Upper lobe of right lung (tissue), 1 donor: ENCODE measurements around the gene MKRN1. TPM values are rescaled to one million over a fixed set of nuclear protein-coding genes. Genes with fewer than 3 reads are reported as not detected.
"Not testable (repeated sequence)": the region's sequence is repeated elsewhere in the genome, so short reads cannot be mapped to it uniquely, and the experiment has no call there.

Experiments
- ATAC-seq: fragments of 200-7000 bp; cut with Tn5 transposase; one replicate; pipeline ENCODE4 v1.9.1; 2020; ENCODE audit warnings: mild to moderate bottlenecking, moderate library complexity
- DNase-seq: peaks from one replicate; pipeline ENCODE4 v3.0.0-alpha.2; 2020
- H3K27ac ChIP-seq: fragments of 200-600 bp; one replicate; pipeline ENCODE4 v1.8.0; 2022
- H3K27me3 ChIP-seq: fragments of 200-600 bp; one replicate; pipeline ENCODE4 v1.8.0; 2022; ENCODE audit warnings: mild to moderate bottlenecking
- H3K36me3 ChIP-seq: fragments of 200-600 bp; one replicate; pipeline ENCODE4 v1.8.0; 2022
- H3K4me1 ChIP-seq: fragments of 200-600 bp; one replicate; pipeline ENCODE4 v1.8.0; 2022
- H3K4me3 ChIP-seq: fragments of 200-600 bp; one replicate; pipeline ENCODE4 v1.8.0; 2022; ENCODE audit warnings: mild to moderate bottlenecking
- H3K9me3 ChIP-seq: fragments of 200-600 bp; one replicate; pipeline ENCODE4 v1.8.0; 2022
- CTCF ChIP-seq: fragments of 200-600 bp; IDR thresholded peaks from one replicate; pipeline ENCODE4 v1.8.0; 2022; ENCODE audit warnings: antibody characterized with exemption
- intact Hi-C: fragments of 100-400 bp; cut with DNase I; formaldehyde crosslinking; loops from one replicate; pipeline ENCODE4 v1.11.0; 2022
- total RNA-seq: library from RNA; stranded (reverse); fragmentation: NEBNext Ultra II Directional; extraction: Animal tissue kit (Norgen Biotek cat#: 25700); gene quantifications from one replicate; pipeline ENCODE4 v1.2.1, GENCODE V29; 2021
- donor health status: DM: no; HTN: yes; CAD: no; lungs with severe emphysema.

The MKRN1 gene
- total RNA-seq, 1 donor from 2014 or later = 84.4 TPM

- TF ChIP-seq CTCF = no peak
- DNase-seq (no peak), ATAC-seq (peak; percentile 61)
- H3K36me3 ChIP-seq = no peaks in the 10 kb centered on the region
- no peak overlapping the region for H3K27ac ChIP-seq
- no peak overlapping the region for H3K4me3 ChIP-seq
- intact Hi-C loops = no loop called here
- H3K4me1 ChIP-seq = no peaks in the 10 kb centered on the region
- no peaks in the 10 kb centered on the region for H3K27me3 ChIP-seq
- H3K9me3 ChIP-seq = no peaks in the 10 kb centered on the region
Measured at GRCh38 chr7:140506788-140507464, 27.6 kb upstream of the MKRN1 start.

- Histone ChIP-seq H3K27me3 (no peaks in the 10 kb centered on the region), H3K4me1 (no peaks in the 10 kb centered on the region), H3K27ac (no peak overlapping the region), H3K36me3 (no peaks in the 10 kb centered on the region), H3K4me3 (no peak overlapping the region), H3K9me3 (no peaks in the 10 kb centered on the region)
- TF ChIP-seq CTCF = no peak
- intact Hi-C loops = no loop called here
- no peak for ATAC-seq
- no peak for DNase-seq
Measured at GRCh38 chr7:140501966-140502365, 22.7 kb upstream of the MKRN1 start.

GRCh38 chr7:140497807-140498206 is 18.5 kb upstream of the MKRN1 start:
- H3K4me1 ChIP-seq, H3K36me3 ChIP-seq, ATAC-seq, DNase-seq, intact Hi-C loops, H3K9me3 ChIP-seq, H3K4me3 ChIP-seq, H3K27me3 ChIP-seq, H3K27ac ChIP-seq: not testable (repeated sequence)

- Histone ChIP-seq H3K4me3 (no peak overlapping the region), H3K27me3 (no peaks in the 10 kb centered on the region), H3K27ac (no peak overlapping the region), H3K36me3 (no peaks in the 10 kb centered on the region), H3K9me3 (no peaks in the 10 kb centered on the region), H3K4me1 (no peaks in the 10 kb centered on the region)
- intact Hi-C loops = no loop called here
- DNase-seq (no peak), ATAC-seq (no peak)
- no peak for TF ChIP-seq CTCF
Measured at GRCh38 chr7:140497241-140497769, 18.0 kb upstream of the MKRN1 start.

GRCh38 chr7:140495514-140496097 is 16.3 kb upstream of the MKRN1 start:
- no peaks in the 10 kb centered on the region for H3K9me3 ChIP-seq
- DNase-seq (no peak), ATAC-seq (no peak)
- H3K36me3 ChIP-seq = no peaks in the 10 kb centered on the region
- H3K4me3 ChIP-seq = no peak overlapping the region
- no peaks in the 10 kb centered on the region for H3K27me3 ChIP-seq
- TF ChIP-seq CTCF = no peak
- intact Hi-C loops = no loop called here
- H3K4me1 ChIP-seq = no peaks in the 10 kb centered on the region
- H3K27ac ChIP-seq = no peak overlapping the region

- DNase-seq (no peak), ATAC-seq (peak; percentile 80)
- no peaks in the 10 kb centered on the region for H3K36me3 ChIP-seq
Measured at GRCh38 chr7:140494867-140495266, 15.6 kb upstream of the MKRN1 start.

More at GRCh38 chr7:140494867-140495266, 15.6 kb upstream of the MKRN1 start:
- intact Hi-C loops = no loop called here
- H3K4me1 ChIP-seq = no peaks in the 10 kb centered on the region
- no peak overlapping the region for H3K4me3 ChIP-seq
- no peak overlapping the region for H3K27ac ChIP-seq
- no peaks in the 10 kb centered on the region for H3K9me3 ChIP-seq
- TF ChIP-seq CTCF = no peak
- no peaks in the 10 kb centered on the region for H3K27me3 ChIP-seq
